HepG2 (cell line): ENCODE data around the gene RUSF1. TPM values are rescaled to one million over a fixed set of nuclear protein-coding genes. Genes with fewer than 3 reads are reported as not detected.

Source experiments
- EZH2 ChIP-seq: conservative IDR thresholded peaks from 2 replicates; pipeline ENCODE4 v1.6.1; 2012; ENCODE audit warnings: mild to moderate bottlenecking, low read depth, low read length, moderate library complexity
- FOXA1 ChIP-seq, 2 experiments: fragments of 450-650 bp in 1 of 2; sonication (generic) in 1 of 2; formaldehyde crosslinking in 1 of 2; IDR thresholded peaks; 2 replicates each; pipeline versions ENCODE4 v1.4.0 to v1.6.1; 2016 to 2020; ENCODE audit warnings: missing genetic modification reagents in 1 of 2
- FOXO1 ChIP-seq: sonication (generic); formaldehyde crosslinking; IDR thresholded peaks from 2 replicates; pipeline ENCODE4 v1.4.0; 2020; ENCODE audit warnings: missing genetic modification reagents
- KLF13 ChIP-seq: sonication (generic); formaldehyde crosslinking; IDR thresholded peaks from 2 replicates; pipeline ENCODE4 v1.4.0; 2020; ENCODE audit warnings: mild to moderate bottlenecking, missing genetic modification reagents
- MBNL3 ChIP-seq: fragments of 250-450 bp; sonication (Bioruptor Pico); conservative IDR thresholded peaks from 2 replicates; pipeline ENCODE4 v1.8.0; 2022; ENCODE audit warnings: mild to moderate bottlenecking, inconsistent platforms
- MIXL1 ChIP-seq: IDR thresholded peaks from 2 replicates; pipeline ENCODE4 v1.6.1; 2016
- MYNN ChIP-seq: sonication (generic); formaldehyde crosslinking; IDR thresholded peaks from 2 replicates; pipeline ENCODE4 v1.4.0; 2020; ENCODE audit warnings: mild to moderate bottlenecking, low read depth, missing genetic modification reagents
- NFKBIZ ChIP-seq: IDR thresholded peaks from 2 replicates; pipeline ENCODE4 v1.6.1; 2018; ENCODE audit warnings: missing genetic modification reagents, missing compliant biosample characterization
- PCBP2 ChIP-seq: fragments of 200-400 bp; formaldehyde crosslinking; optimal IDR thresholded peaks from 2 replicates; pipeline ENCODE3; 2018; ENCODE audit warnings: low read length, low read depth; ENCODE audit not compliant: poor library complexity, severe bottlenecking
- RNF219 ChIP-seq: sonication (generic); formaldehyde crosslinking; IDR thresholded peaks from 2 replicates; pipeline ENCODE4 v1.5.0; 2020; ENCODE audit warnings: mild to moderate bottlenecking, missing genetic modification reagents
- SP2 ChIP-seq: sonication (generic); formaldehyde crosslinking; IDR thresholded peaks from 2 replicates; pipeline ENCODE4 v1.5.1; 2020; ENCODE audit warnings: mild to moderate bottlenecking, missing genetic modification reagents
- YEATS2 ChIP-seq: sonication (generic); formaldehyde crosslinking; IDR thresholded peaks from 2 replicates; pipeline ENCODE4 v1.4.0; 2020; ENCODE audit warnings: missing genetic modification reagents, borderline replicate concordance
- ZBTB7A ChIP-seq: sonication (generic); formaldehyde crosslinking; IDR thresholded peaks from 2 replicates; pipeline ENCODE4 v1.8.0; 2022; ENCODE audit warnings: mild to moderate bottlenecking, missing genetic modification reagents
- ZMAT3 ChIP-seq: sonication (generic); formaldehyde crosslinking; conservative IDR thresholded peaks from 2 replicates; pipeline ENCODE4 v1.7.0; 2021; ENCODE audit warnings: missing genetic modification reagents
- ZNF530 ChIP-seq: sonication (generic); formaldehyde crosslinking; IDR thresholded peaks from 2 replicates; pipeline ENCODE4 v1.5.0; 2020; ENCODE audit warnings: low read depth, mild to moderate bottlenecking, missing genetic modification reagents
- ZNF564 ChIP-seq: sonication (generic); formaldehyde crosslinking; IDR thresholded peaks from 2 replicates; pipeline ENCODE4 v1.8.1; 2023; ENCODE audit warnings: mild to moderate bottlenecking, missing genetic modification reagents
- polyA plus RNA-seq, 8 experiments: library from polyadenylated mRNA; depleted of rRNA in 3 of 8; stranded (reverse) in 7 of 8; unstranded in 1 of 8; fragments of >200 nt; fragmentation: Illumina TruSeq in 4 of 8; extraction: Trizol in 4 of 8; gene quantifications; 2 replicates each; pipeline versions ENCODE4 v1.2.1 to v1.2.3, GENCODE V29; 2011 to 2016; ENCODE audit warnings: low read depth in 4 of 8, missing spikeins in 1 of 8, mixed read lengths in 1 of 8; ENCODE audit not compliant: insufficient read depth in 1 of 8
- total RNA-seq, 5 experiments: library from RNA; depleted of rRNA; stranded (reverse); fragments of >200 nt; fragmentation: Illumina TruSeq; extraction: Trizol; gene quantifications; 2 replicates each; pipeline ENCODE4 v1.2.3, GENCODE V29; 2016; ENCODE audit warnings: low read depth in 1 of 5
- TF ChIP-seq, protein P1 (sequence below): IDR thresholded peaks from 2 replicates; pipeline ENCODE4 v1.6.1; 2016; ENCODE audit warnings: control low read depth
- TF ChIP-seq, protein P2 (sequence below), 2 experiments: fragments of 450-650 bp in 1 of 2; sonication (generic) in 1 of 2; formaldehyde crosslinking; IDR thresholded peaks; 2 replicates each; pipeline versions ENCODE4 v1.5.0 to v1.8.0; 2020 to 2022; ENCODE audit warnings: mild to moderate bottlenecking in 1 of 2, missing genetic modification reagents in 1 of 2
- TF ChIP-seq, protein P3 (sequence below): sonication (generic); formaldehyde crosslinking; IDR thresholded peaks from 2 replicates; pipeline ENCODE4 v1.4.0; 2020; ENCODE audit warnings: missing genetic modification reagents

RUSF1 gene
- total and polyA plus RNA-seq, 2 of the 13 experiments (the other 11 are each of a cell fraction or from before 2014, with no cell fraction given): 40.8 to 50.2 TPM

GRCh38 chr16:31458844-31459686 is 49.1 kb downstream of the RUSF1 start, which contains the start of gene ARMC5 (continued):
- TF ChIP-seq YEATS2 (peak; percentile 92), RNF219 (CRISPR knock-in tag) (no peak), MBNL3 (CRISPR knock-in tag) (no peak), ZNF564 (CRISPR knock-in tag) (peak; percentile 79), PCBP2 (no peak), FOXO1 (CRISPR knock-in tag) (peak; percentile 41), NFKBIZ (CRISPR knock-in tag) (0 out of 2 replicates have a peak, but pooled peaks have one; percentile 56), EZH2 (no peak), ZMAT3 (peak; percentile 90; the same call in 1 of the 2 replicates), MIXL1 (CRISPR knock-in tag) (peak; percentile 83), MYNN (CRISPR knock-in tag) (peak; percentile 27; the same call in 1 of the 2 replicates), SP2 (CRISPR knock-in tag) (peak; percentile 67), FOXA1 (IDR thresholded peaks at IDR 0.05) (no peak), FOXA1 (CRISPR knock-in tag; IDR thresholded peaks at IDR 0.05) (peak; percentile 60), ZBTB7A (CRISPR knock-in tag) (no peak), ZNF530 (CRISPR knock-in tag) (no peak), KLF13 (peak; percentile 63; the same call in 1 of the 2 replicates)
- TF ChIP-seq, protein P1, sequence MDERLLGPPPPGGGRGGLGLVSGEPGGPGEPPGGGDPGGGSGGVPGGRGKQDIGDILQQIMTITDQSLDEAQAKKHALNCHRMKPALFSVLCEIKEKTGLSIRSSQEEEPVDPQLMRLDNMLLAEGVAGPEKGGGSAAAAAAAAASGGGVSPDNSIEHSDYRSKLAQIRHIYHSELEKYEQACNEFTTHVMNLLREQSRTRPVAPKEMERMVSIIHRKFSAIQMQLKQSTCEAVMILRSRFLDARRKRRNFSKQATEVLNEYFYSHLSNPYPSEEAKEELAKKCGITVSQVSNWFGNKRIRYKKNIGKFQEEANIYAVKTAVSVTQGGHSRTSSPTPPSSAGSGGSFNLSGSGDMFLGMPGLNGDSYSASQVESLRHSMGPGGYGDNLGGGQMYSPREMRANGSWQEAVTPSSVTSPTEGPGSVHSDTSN (CRISPR knock-in tag): no peak
- TF ChIP-seq, protein P2, sequence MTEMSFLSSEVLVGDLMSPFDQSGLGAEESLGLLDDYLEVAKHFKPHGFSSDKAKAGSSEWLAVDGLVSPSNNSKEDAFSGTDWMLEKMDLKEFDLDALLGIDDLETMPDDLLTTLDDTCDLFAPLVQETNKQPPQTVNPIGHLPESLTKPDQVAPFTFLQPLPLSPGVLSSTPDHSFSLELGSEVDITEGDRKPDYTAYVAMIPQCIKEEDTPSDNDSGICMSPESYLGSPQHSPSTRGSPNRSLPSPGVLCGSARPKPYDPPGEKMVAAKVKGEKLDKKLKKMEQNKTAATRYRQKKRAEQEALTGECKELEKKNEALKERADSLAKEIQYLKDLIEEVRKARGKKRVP (CRISPR knock-in tag; IDR thresholded peaks at IDR 0.05): peak in 1 of 2 experiments; percentile 94; a peak in 2 of 4 replicates
- TF ChIP-seq, protein P3, sequence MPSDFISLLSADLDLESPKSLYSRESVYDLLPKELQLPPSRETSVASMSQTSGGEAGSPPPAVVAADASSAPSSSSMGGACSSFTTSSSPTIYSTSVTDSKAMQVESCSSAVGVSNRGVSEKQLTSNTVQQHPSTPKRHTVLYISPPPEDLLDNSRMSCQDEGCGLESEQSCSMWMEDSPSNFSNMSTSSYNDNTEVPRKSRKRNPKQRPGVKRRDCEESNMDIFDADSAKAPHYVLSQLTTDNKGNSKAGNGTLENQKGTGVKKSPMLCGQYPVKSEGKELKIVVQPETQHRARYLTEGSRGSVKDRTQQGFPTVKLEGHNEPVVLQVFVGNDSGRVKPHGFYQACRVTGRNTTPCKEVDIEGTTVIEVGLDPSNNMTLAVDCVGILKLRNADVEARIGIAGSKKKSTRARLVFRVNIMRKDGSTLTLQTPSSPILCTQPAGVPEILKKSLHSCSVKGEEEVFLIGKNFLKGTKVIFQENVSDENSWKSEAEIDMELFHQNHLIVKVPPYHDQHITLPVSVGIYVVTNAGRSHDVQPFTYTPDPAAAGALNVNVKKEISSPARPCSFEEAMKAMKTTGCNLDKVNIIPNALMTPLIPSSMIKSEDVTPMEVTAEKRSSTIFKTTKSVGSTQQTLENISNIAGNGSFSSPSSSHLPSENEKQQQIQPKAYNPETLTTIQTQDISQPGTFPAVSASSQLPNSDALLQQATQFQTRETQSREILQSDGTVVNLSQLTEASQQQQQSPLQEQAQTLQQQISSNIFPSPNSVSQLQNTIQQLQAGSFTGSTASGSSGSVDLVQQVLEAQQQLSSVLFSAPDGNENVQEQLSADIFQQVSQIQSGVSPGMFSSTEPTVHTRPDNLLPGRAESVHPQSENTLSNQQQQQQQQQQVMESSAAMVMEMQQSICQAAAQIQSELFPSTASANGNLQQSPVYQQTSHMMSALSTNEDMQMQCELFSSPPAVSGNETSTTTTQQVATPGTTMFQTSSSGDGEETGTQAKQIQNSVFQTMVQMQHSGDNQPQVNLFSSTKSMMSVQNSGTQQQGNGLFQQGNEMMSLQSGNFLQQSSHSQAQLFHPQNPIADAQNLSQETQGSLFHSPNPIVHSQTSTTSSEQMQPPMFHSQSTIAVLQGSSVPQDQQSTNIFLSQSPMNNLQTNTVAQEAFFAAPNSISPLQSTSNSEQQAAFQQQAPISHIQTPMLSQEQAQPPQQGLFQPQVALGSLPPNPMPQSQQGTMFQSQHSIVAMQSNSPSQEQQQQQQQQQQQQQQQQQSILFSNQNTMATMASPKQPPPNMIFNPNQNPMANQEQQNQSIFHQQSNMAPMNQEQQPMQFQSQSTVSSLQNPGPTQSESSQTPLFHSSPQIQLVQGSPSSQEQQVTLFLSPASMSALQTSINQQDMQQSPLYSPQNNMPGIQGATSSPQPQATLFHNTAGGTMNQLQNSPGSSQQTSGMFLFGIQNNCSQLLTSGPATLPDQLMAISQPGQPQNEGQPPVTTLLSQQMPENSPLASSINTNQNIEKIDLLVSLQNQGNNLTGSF: peak; percentile 67
